ENCODE results near the gene DYTN.

Gene DYTN

GRCh38 chr2:206670531-206671319, 47.5 kb downstream of the DYTN start:
- DNase-seq (ENCODE audit: insufficient read length, low spot score): no peak
- FAIRE-seq: no peak
- no peak for TF ChIP-seq CTCF (IDR thresholded peaks at IDR 0.05; ENCODE audit: insufficient read depth, missing control alignments)

GRCh38 chr2:206665251-206665650, 52.9 kb downstream of the DYTN start:
- DNase-seq (ENCODE audit: insufficient read length, low spot score) (no peak), FAIRE-seq (no peak)
- TF ChIP-seq CTCF (IDR thresholded peaks at IDR 0.05; ENCODE audit: insufficient read depth, missing control alignments): no peak

- no peak for TF ChIP-seq CTCF (IDR thresholded peaks at IDR 0.05; ENCODE audit: insufficient read depth, missing control alignments)
- FAIRE-seq (no peak), DNase-seq (ENCODE audit: insufficient read length, low spot score) (no peak)
Observed at GRCh38 chr2:206657087-206657486, 61.1 kb downstream of the DYTN start.

GRCh38 chr2:206647985-206648384, 70.2 kb downstream of the DYTN start:
- DNase-seq (ENCODE audit: insufficient read length, low spot score) (no peak), FAIRE-seq (no peak)

GRCh38 chr2:206642075-206643025, 75.8 kb downstream of the DYTN start, which contains the start of gene FAM237A:
TSS of gene FAM237A (plus strand) at chr2:206642487. CDS start at chr2:206644237, 1,750 bp downstream.
- no peak for TF ChIP-seq CTCF (IDR thresholded peaks at IDR 0.05; ENCODE audit: insufficient read depth, missing control alignments)
- DNase-seq (ENCODE audit: insufficient read length, low spot score) (no peak), FAIRE-seq (no peak)

More at GRCh38 chr2:206647985-206648384, 70.2 kb downstream of the DYTN start:
- no peak for TF ChIP-seq CTCF (IDR thresholded peaks at IDR 0.05; ENCODE audit: insufficient read depth, missing control alignments)

GRCh38 chr2:206641226-206641625, 77.0 kb downstream of the DYTN start:
- DNase-seq (ENCODE audit: insufficient read length, low spot score): no peak
- no peak for FAIRE-seq
- no peak for TF ChIP-seq CTCF (IDR thresholded peaks at IDR 0.05; ENCODE audit: insufficient read depth, missing control alignments)
